ENCODE measurements around the gene AGAP1.

The AGAP1 gene

GRCh38 chr2:235614176-235614860, 120.5 kb downstream of the AGAP1 start:
- TF ChIP-seq CTCF (IDR thresholded peaks at IDR 0.05; ENCODE audit: low read depth, low read length): no peak
- peak in 1 of 2 donors; percentile 43 for DNase-seq (ENCODE audit: low read depth in 2 of 2)
- no peak overlapping the region for H3K4me3 ChIP-seq (replicated peaks in 1 of 2; ENCODE audit: low read depth in 2 of 2, low read length in 2 of 2)

- H3K4me3 ChIP-seq (replicated peaks in 1 of 2; ENCODE audit: low read depth in 2 of 2, low read length in 2 of 2): no peak overlapping the region
- peak; percentile 90 to 97 for DNase-seq (ENCODE audit: low read depth in 2 of 2)
These were observed 121.3 kb downstream of the AGAP1 start for GRCh38 chr2:235614900-235615712.

GRCh38 chr2:235616885-235617284, 123.0 kb downstream of the AGAP1 start:
- no peak for TF ChIP-seq CTCF (IDR thresholded peaks at IDR 0.05; ENCODE audit: low read depth, low read length)
- peak; percentile 67 to 81 for DNase-seq (ENCODE audit: low read depth in 2 of 2)
- H3K4me3 ChIP-seq (replicated peaks in 1 of 2; ENCODE audit: low read depth in 2 of 2, low read length in 2 of 2): no peak overlapping the region

More at GRCh38 chr2:235614900-235615712, 121.3 kb downstream of the AGAP1 start:
- TF ChIP-seq CTCF (IDR thresholded peaks at IDR 0.05; ENCODE audit: low read depth, low read length): no peak

- no peak overlapping the region for H3K4me3 ChIP-seq (replicated peaks in 1 of 2; ENCODE audit: low read depth in 2 of 2, low read length in 2 of 2)
- TF ChIP-seq CTCF (IDR thresholded peaks at IDR 0.05; ENCODE audit: low read depth, low read length): no peak
- peak; percentile 66 to 72 for DNase-seq (ENCODE audit: low read depth in 2 of 2)
These were observed 124.2 kb downstream of the AGAP1 start for GRCh38 chr2:235618039-235618438.

- TF ChIP-seq CTCF (IDR thresholded peaks at IDR 0.05; ENCODE audit: low read depth, low read length): no peak
- H3K4me3 ChIP-seq (replicated peaks in 1 of 2; ENCODE audit: low read depth in 2 of 2, low read length in 2 of 2): no peak overlapping the region
- no peak for DNase-seq (ENCODE audit: low read depth in 2 of 2)
These were observed 125.7 kb downstream of the AGAP1 start for GRCh38 chr2:235619544-235619943.

- TF ChIP-seq CTCF (IDR thresholded peaks at IDR 0.05; ENCODE audit: low read depth, low read length): no peak
- no peak overlapping the region for H3K4me3 ChIP-seq (replicated peaks in 1 of 2; ENCODE audit: low read depth in 2 of 2, low read length in 2 of 2)
- peak in 1 of 2 donors; percentile 25 for DNase-seq (ENCODE audit: low read depth in 2 of 2)
These were observed 127.9 kb downstream of the AGAP1 start for GRCh38 chr2:235621736-235622135.

Measured in cardiac fibroblast (primary cell).